ENCODE results near the gene PLCD4. TPM values are rescaled to one million over a fixed set of nuclear protein-coding genes. Genes with fewer than 3 reads are reported as not detected.

PLCD4 gene
- total RNA-seq, 1 experiment from 2014 or later = 0.42 TPM

DNA sequence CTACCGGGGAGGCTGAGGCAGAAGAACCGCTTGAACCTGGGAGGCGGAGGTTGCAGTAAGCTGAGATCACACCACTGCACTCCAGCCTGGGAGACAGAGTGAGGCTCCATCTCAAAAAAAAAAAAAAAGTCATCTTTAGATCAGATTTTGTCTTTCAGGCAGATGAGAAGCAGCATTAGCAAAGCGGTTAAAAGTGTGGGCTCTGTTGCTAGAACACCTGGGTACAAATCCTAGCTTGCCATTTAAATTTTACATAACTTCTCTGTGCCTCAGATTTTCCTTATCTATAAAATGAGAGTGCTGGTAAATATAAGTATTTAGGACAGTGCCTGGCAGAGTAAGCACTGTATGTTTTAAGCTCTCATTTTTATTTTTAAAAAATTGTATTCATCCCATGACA is 30.8 kb upstream of the PLCD4 start:
- no peaks in the 10 kb centered on the region for H3K27me3 ChIP-seq (ENCODE audit: insufficient read depth, low read length)
- H4K8ac ChIP-seq (replicated peaks; ENCODE audit: insufficient read length, low read depth, low read length) = no peak overlapping the region
- no peak overlapping the region for H3K18ac ChIP-seq (ENCODE audit: insufficient read length, low read depth, low read length)
- H3K79me1 ChIP-seq (ENCODE audit: insufficient read depth, low read depth, low read length, poor library complexity, severe bottlenecking) = peaks cover 2% of the 10 kb centered on the region
- no peak overlapping the region for H4K5ac ChIP-seq (ENCODE audit: insufficient read length, low read depth, low read length)
- peaks cover 15 to 47% (median 47%) of the 10 kb centered on the region in 3 experiments; a peak in 6 of 7 replicates for H3K36me3 Mint-ChIP-seq (ENCODE audit: insufficient read depth in 1 of 3, low read depth in 3 of 3)
- H3T11ph ChIP-seq (ENCODE audit: low read length) = no peak overlapping the region
- H3K4me1 Mint-ChIP-seq = peaks cover 26 to 37% of the 10 kb centered on the region in 2 experiments
- DNase-seq = no peak
- no peaks in the 10 kb centered on the region for H3K23me2 ChIP-seq (ENCODE audit: insufficient read length, low read depth, low read length, poor library complexity, severe bottlenecking)
- no peaks in the 10 kb centered on the region for H3K9me3 Mint-ChIP-seq
- no peak overlapping the region for H2BK5ac ChIP-seq (ENCODE audit: insufficient read length, low read length)
- no peak overlapping the region for H2BK120ac ChIP-seq (ENCODE audit: low read depth, low read length, poor library complexity, severe bottlenecking)
- H2BK12ac ChIP-seq (ENCODE audit: insufficient read length, low read depth, low read length) = no peak overlapping the region
- H4K91ac ChIP-seq (ENCODE audit: insufficient read length, low read depth, low read length) = no peak overlapping the region
- H3K27ac Mint-ChIP-seq = peak overlapping the region in 1 of 3 experiments; percentile 63; a peak in 2 of 7 replicates
- H3K27ac ChIP-seq (ENCODE audit: insufficient read length, low read depth, low read length) = no peak overlapping the region
- H3K9ac ChIP-seq (ENCODE audit: extremely low read depth, insufficient read length, low read length) = no peak overlapping the region
- H3K4me3 Mint-ChIP-seq = no peak overlapping the region
- no peak overlapping the region for H3K4ac ChIP-seq (ENCODE audit: low read depth, low read length)
- TF ChIP-seq CTCF (conservative IDR thresholded peaks at IDR 0.05) = no peak
- no peak overlapping the region for H3K14ac ChIP-seq (ENCODE audit: insufficient read depth, low read length)
- no peak overlapping the region for H2AFZ ChIP-seq (ENCODE audit: low read length)
- no peaks in the 10 kb centered on the region for H3K9me3 ChIP-seq (ENCODE audit: control insufficient read depth, low read depth, low read length)
- no peak overlapping the region for H3K56ac ChIP-seq (ENCODE audit: insufficient read length, low read depth, low read length)
- H3K23ac ChIP-seq (ENCODE audit: insufficient read length, low read depth, low read length) = no peak overlapping the region
- WGBS (ENCODE audit: extremely low coverage, insufficient read length, low lambda C conversion rate) = no CpG with 5 or more reads among the region's 4 CpGs
- H3K79me2 ChIP-seq (ENCODE audit: insufficient read depth, low read length) = peaks cover 30% of the 10 kb centered on the region; the same call in 1 of the 2 replicates
- H2BK20ac ChIP-seq (ENCODE audit: low read depth, low read length, poor library complexity, severe bottlenecking) = no peak overlapping the region
- H4K20me1 ChIP-seq (ENCODE audit: control insufficient read depth, insufficient read depth, insufficient read length) = no peaks in the 10 kb centered on the region
- H2BK15ac ChIP-seq (ENCODE audit: low read depth, low read length) = no peak overlapping the region
- peaks cover 9% of the 10 kb centered on the region for H3K4me1 ChIP-seq (ENCODE audit: insufficient read depth, low read length)
- H3K4me2 ChIP-seq (ENCODE audit: insufficient read depth, insufficient read length, low read length) = no peak overlapping the region
- no peaks in the 10 kb centered on the region for H3K27me3 Mint-ChIP-seq (ENCODE audit: low read depth)
- H2AK5ac ChIP-seq (ENCODE audit: insufficient read length, low read length) = no peak overlapping the region
